Caco-2 (cell line): ENCODE results near the gene ZFP90. TPM values are rescaled to one million over a fixed set of nuclear protein-coding genes. Genes with fewer than 3 reads are reported as not detected.

ENCODE experiments used
- BruUV-seq: library from RNA; stranded (reverse); fragments of 400-500 nt; replicated peaks from 2 replicates; lab custom pipeline; 2021; lab: Mats Ljungman, UMichigan
- CTCF ChIA-PET: fragments of 300-600 bp; sonication (Branson Sonifier 250); formaldehyde crosslinking; loops from one replicate; lab custom pipeline; 2022; ENCODE audit warnings: antibody characterized with exemption; lab: Charles Lee
- POLR2A ChIA-PET: fragments of 300-600 bp; sonication (Branson Sonifier 250); formaldehyde crosslinking; loops from one replicate; lab custom pipeline; 2022; ENCODE audit warnings: antibody characterized with exemption; lab: Charles Lee
- DNase-seq, 2 experiments: peaks; one replicate each; pipeline versions ENCODE4 v3.0.0 to v3.0.0-alpha.2; 2020 to 2022
- H3K27me3 ChIP-seq: replicated peaks from 2 replicates; pipeline ENCODE4 v1.6.0; 2011; ENCODE audit warnings: low read length; ENCODE audit not compliant: control insufficient read depth, insufficient read depth
- H3K36me3 ChIP-seq: 2 replicates; pipeline ENCODE4 v1.5.1; 2011; ENCODE audit warnings: low read length; ENCODE audit not compliant: control insufficient read depth, insufficient read depth
- H3K4me1 ChIP-seq: fragments of 250-450 bp; sonication (Bioruptor Pico); 2 replicates; pipeline ENCODE4 v1.5.1; 2020; ENCODE audit warnings: mild to moderate bottlenecking
- H3K4me3 ChIP-seq: 2 replicates; pipeline ENCODE4 v1.5.1; 2011; ENCODE audit warnings: low read depth, mild to moderate bottlenecking, control low read depth, low read length
- H3K9me3 ChIP-seq: fragments of 250-450 bp; sonication (Bioruptor Pico); 2 replicates; pipeline ENCODE4 v1.5.1; 2020; ENCODE audit warnings: mild to moderate bottlenecking, moderate library complexity
- H3K27ac Mint-ChIP-seq: one replicate; pipeline ENCODE4 v1.8.0; 2022; ENCODE audit warnings: mixed read lengths; ENCODE audit not compliant: unreplicated experiment
- H3K27me3 Mint-ChIP-seq: one replicate; pipeline ENCODE4 v1.8.0; 2022; ENCODE audit warnings: mixed read lengths; ENCODE audit not compliant: insufficient read depth, unreplicated experiment
- H3K36me3 Mint-ChIP-seq: one replicate; pipeline ENCODE4 v1.8.0; 2022; ENCODE audit warnings: mild to moderate bottlenecking, mixed read lengths; ENCODE audit not compliant: insufficient read depth, unreplicated experiment
- H3K4me1 Mint-ChIP-seq: one replicate; pipeline ENCODE4 v1.8.0; 2022; ENCODE audit warnings: low read depth, mixed read lengths; ENCODE audit not compliant: unreplicated experiment
- H3K4me3 Mint-ChIP-seq: one replicate; pipeline ENCODE4 v1.8.0; 2022; ENCODE audit warnings: mild to moderate bottlenecking, moderate library complexity, mixed read lengths; ENCODE audit not compliant: unreplicated experiment
- H3K9me3 Mint-ChIP-seq: one replicate; pipeline ENCODE4 v1.8.0; 2022; ENCODE audit warnings: mixed read lengths; ENCODE audit not compliant: unreplicated experiment
- CTCF ChIP-seq, 2 experiments: fragments of 200-600 bp in 1 of 2; IDR thresholded peaks; 1 replicate in 1 of 2; 2 replicates in 1 of 2; pipeline versions ENCODE4 v1.5.1 to v1.8.0; 2011 to 2022; ENCODE audit warnings: antibody characterized with exemption in 1 of 2, control low read depth in 1 of 2, inconsistent platforms in 1 of 2, low read depth in 1 of 2, low read length in 1 of 2, mild to moderate bottlenecking in 1 of 2, moderate library complexity in 1 of 2; ENCODE audit not compliant: insufficient read depth in 1 of 2, severe bottlenecking in 1 of 2, unreplicated experiment in 1 of 2
- intact Hi-C: fragments of 100-400 bp; cut with micrococcal nuclease; formaldehyde crosslinking; loops from one replicate; pipeline ENCODE4 v1.10.0; 2022; ENCODE audit not compliant: unreplicated experiment
- total RNA-seq: library from RNA; stranded (reverse); gene quantifications from 2 replicates; pipeline ENCODE4 v1.2.3, GENCODE V29; 2022

Gene ZFP90
- total RNA-seq, 1 experiment from 2014 or later: 23.2 TPM

- TF ChIP-seq CTCF (IDR thresholded peaks at IDR 0.05; ENCODE audit: insufficient read depth in 1 of 2, low read depth in 1 of 2, low read length in 1 of 2, severe bottlenecking in 1 of 2, unreplicated experiment in 1 of 2): no peak
- H3K27me3 Mint-ChIP-seq: no peaks in the 10 kb centered on the region
- DNase-seq: no peak
- CTCF ChIA-PET: no interaction called here
- H3K4me1 Mint-ChIP-seq: no peaks in the 10 kb centered on the region
- peaks cover 7% of the 10 kb centered on the region for H3K36me3 Mint-ChIP-seq
- H3K4me3 Mint-ChIP-seq: no peak overlapping the region
- POLR2A ChIA-PET: no interaction called here
- Histone ChIP-seq H3K36me3 (no peaks in the 10 kb centered on the region), H3K4me3 (no peak overlapping the region), H3K4me1 (no peaks in the 10 kb centered on the region), H3K27me3 (no peaks in the 10 kb centered on the region), H3K9me3 (peaks cover 67% of the 10 kb centered on the region)
- no TSS peak for BruUV-seq
- H3K27ac Mint-ChIP-seq: no peak overlapping the region
- intact Hi-C loops: no loop called here
- peaks cover 58% of the 10 kb centered on the region for H3K9me3 Mint-ChIP-seq
These were observed 36.0 kb downstream of the ZFP90 start for GRCh38 chr16:68575082-68575481.

DNA sequence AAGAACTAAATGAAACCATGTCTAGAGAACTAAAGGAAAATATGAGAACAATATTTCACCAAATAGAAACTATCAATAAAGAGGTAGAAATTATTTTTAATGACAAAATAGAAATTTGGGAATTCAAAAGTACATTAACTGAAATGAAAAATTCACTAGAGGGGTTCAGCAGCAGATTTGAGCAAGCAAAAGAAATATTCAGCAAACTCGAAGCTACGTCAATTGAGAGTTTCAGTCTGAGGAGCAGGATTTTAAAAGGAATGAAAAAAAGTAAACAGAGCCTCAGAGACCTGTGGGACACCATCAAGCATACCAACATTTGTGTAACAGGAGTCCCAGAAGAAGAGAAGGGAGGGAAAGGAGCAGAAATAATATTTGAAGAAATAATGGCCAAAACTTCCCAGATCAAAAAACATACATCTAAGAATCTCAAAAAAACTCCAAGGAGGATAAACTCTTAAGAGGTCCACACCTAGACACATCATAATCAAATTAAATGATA is 38.3 kb downstream of the ZFP90 start:
- peaks cover 37% of the 10 kb centered on the region for H3K9me3 Mint-ChIP-seq
- H3K9me3 ChIP-seq: peaks cover 49% of the 10 kb centered on the region
- POLR2A ChIA-PET: no interaction called here

More for the DNA sequence above, 38.3 kb downstream of the ZFP90 start:
- no peak overlapping the region for H3K4me3 ChIP-seq
- no peak for TF ChIP-seq CTCF (IDR thresholded peaks at IDR 0.05; ENCODE audit: insufficient read depth in 1 of 2, low read depth in 1 of 2, low read length in 1 of 2, severe bottlenecking in 1 of 2, unreplicated experiment in 1 of 2)
- Mint-ChIP-seq H3K27me3 (no peaks in the 10 kb centered on the region), H3K4me3 (no peak overlapping the region), H3K36me3 (no peaks in the 10 kb centered on the region), H3K4me1 (no peaks in the 10 kb centered on the region), H3K27ac (no peak overlapping the region)
- no peaks in the 10 kb centered on the region for H3K4me1 ChIP-seq
- intact Hi-C loops: no loop called here
- no TSS peak for BruUV-seq
- CTCF ChIA-PET: no interaction called here
- H3K36me3 ChIP-seq: no peaks in the 10 kb centered on the region
- H3K27me3 ChIP-seq: no peaks in the 10 kb centered on the region
- no peak for DNase-seq
